HepG2 (cell line): ENCODE results near the gene PRKG1. TPM values are rescaled to one million over a fixed set of nuclear protein-coding genes. Genes with fewer than 3 reads are reported as not detected.
A peak's percentile ranks its signal among the peaks of the same experiment; 100 is the strongest.

Experiments
- GABPA ChIP-seq, 2 experiments: IDR thresholded peaks; 2 replicates each; pipeline ENCODE4 v1.6.1; 2011 to 2016; ENCODE audit warnings: low read depth in 2 of 2, low read length in 1 of 2, missing biosample characterization in 1 of 2, missing genetic modification characterization in 1 of 2
- NFE2L2 ChIP-seq: fragments of 150-350 bp; IDR thresholded peaks from 2 replicates; pipeline ENCODE4 v1.6.1; 2014; ENCODE audit warnings: low read length
- ONECUT2 ChIP-seq: sonication (generic); formaldehyde crosslinking; IDR thresholded peaks from 2 replicates; pipeline ENCODE4 v1.4.0; 2020; ENCODE audit warnings: missing genetic modification reagents
- RARA ChIP-seq: IDR thresholded peaks from 2 replicates; pipeline ENCODE4 v1.6.1; 2016; ENCODE audit warnings: missing genetic modification reagents, missing compliant biosample characterization
- ZFP1 ChIP-seq: IDR thresholded peaks from 2 replicates; pipeline ENCODE4 v1.6.1; 2016
- ZNF792 ChIP-seq: IDR thresholded peaks from 2 replicates; pipeline ENCODE4 v1.6.1; 2016
- ZSCAN30 ChIP-seq: sonication (generic); formaldehyde crosslinking; IDR thresholded peaks from 2 replicates; pipeline ENCODE4 v1.5.0; 2020; ENCODE audit warnings: mild to moderate bottlenecking, missing genetic modification reagents
- polyA plus RNA-seq, 8 experiments: library from polyadenylated mRNA; depleted of rRNA in 3 of 8; stranded (reverse) in 7 of 8; unstranded in 1 of 8; fragments of >200 nt; fragmentation: Illumina TruSeq in 4 of 8; extraction: Trizol in 4 of 8; gene quantifications; 2 replicates each; pipeline versions ENCODE4 v1.2.1 to v1.2.3, GENCODE V29; 2011 to 2016; ENCODE audit warnings: low read depth in 4 of 8, missing spikeins in 1 of 8, mixed read lengths in 1 of 8; ENCODE audit not compliant: insufficient read depth in 1 of 8
- total RNA-seq, 5 experiments: library from RNA; depleted of rRNA; stranded (reverse); fragments of >200 nt; fragmentation: Illumina TruSeq; extraction: Trizol; gene quantifications; 2 replicates each; pipeline ENCODE4 v1.2.3, GENCODE V29; 2016; ENCODE audit warnings: low read depth in 1 of 5
- TF ChIP-seq, protein P1 (sequence below): sonication (generic); formaldehyde crosslinking; IDR thresholded peaks from 2 replicates; pipeline ENCODE4 v1.4.0; 2020; ENCODE audit warnings: mild to moderate bottlenecking, missing genetic modification reagents
- TF ChIP-seq, protein P2 (sequence below): sonication (generic); formaldehyde crosslinking; IDR thresholded peaks from 2 replicates; pipeline ENCODE4 v1.5.0; 2020; ENCODE audit warnings: missing genetic modification reagents
- TF ChIP-seq, protein P3 (sequence below): sonication (generic); formaldehyde crosslinking; IDR thresholded peaks from 2 replicates; pipeline ENCODE4 v1.9.0; 2021; ENCODE audit warnings: missing genetic modification reagents, mild to moderate bottlenecking, borderline replicate concordance

The PRKG1 gene
- total and polyA plus RNA-seq, 2 of the 13 experiments (the other 11 are each of a cell fraction or from before 2014, with no cell fraction given), result 0.01 TPM; not detected in 1

DNA sequence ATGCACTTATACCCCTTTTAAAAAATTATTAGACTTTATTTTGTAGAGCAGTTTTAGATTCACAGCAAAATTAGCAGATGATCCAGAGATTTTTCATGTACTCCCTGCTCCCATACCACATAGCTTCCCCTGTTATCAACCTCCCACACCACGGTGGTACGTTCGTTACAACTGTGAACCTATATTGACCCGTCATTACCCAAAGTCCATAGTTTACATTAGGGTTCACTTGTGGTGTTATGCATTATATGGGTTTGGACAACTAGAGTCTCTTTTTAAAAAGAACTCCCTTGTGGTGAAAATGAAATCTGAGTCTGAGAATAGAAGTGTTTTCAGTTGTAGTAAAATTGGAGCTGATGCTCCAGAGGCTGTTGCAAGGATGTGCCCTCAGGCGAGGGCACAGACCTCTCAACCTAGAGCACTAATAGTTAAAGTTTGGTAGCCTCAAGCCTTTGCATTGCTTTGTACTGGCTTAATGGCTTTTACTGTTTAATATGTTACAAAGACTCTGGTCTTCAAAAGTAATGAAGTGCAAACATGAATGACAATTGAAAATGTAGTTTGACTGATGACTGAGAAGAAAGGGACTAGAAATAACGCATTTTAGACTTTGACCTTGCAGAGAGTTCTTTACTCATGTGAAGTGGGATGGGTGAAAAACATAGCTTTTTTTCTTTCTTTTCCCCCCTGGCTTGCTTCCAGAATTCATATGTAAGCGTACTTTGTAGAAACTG lies 655.7 kb downstream of the PRKG1 start (continued):
- TF ChIP-seq, protein P1, sequence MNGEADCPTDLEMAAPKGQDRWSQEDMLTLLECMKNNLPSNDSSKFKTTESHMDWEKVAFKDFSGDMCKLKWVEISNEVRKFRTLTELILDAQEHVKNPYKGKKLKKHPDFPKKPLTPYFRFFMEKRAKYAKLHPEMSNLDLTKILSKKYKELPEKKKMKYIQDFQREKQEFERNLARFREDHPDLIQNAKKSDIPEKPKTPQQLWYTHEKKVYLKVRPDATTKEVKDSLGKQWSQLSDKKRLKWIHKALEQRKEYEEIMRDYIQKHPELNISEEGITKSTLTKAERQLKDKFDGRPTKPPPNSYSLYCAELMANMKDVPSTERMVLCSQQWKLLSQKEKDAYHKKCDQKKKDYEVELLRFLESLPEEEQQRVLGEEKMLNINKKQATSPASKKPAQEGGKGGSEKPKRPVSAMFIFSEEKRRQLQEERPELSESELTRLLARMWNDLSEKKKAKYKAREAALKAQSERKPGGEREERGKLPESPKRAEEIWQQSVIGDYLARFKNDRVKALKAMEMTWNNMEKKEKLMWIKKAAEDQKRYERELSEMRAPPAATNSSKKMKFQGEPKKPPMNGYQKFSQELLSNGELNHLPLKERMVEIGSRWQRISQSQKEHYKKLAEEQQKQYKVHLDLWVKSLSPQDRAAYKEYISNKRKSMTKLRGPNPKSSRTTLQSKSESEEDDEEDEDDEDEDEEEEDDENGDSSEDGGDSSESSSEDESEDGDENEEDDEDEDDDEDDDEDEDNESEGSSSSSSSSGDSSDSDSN, result no peak
- no peak for TF ChIP-seq NFE2L2
- 0 out of 2 replicates have a peak, but pooled peaks have one; percentile 10 for TF ChIP-seq RARA (CRISPR knock-in tag)
- TF ChIP-seq ONECUT2, result no peak
- no peak for TF ChIP-seq ZNF792 (CRISPR knock-in tag)
- TF ChIP-seq, protein P2, sequence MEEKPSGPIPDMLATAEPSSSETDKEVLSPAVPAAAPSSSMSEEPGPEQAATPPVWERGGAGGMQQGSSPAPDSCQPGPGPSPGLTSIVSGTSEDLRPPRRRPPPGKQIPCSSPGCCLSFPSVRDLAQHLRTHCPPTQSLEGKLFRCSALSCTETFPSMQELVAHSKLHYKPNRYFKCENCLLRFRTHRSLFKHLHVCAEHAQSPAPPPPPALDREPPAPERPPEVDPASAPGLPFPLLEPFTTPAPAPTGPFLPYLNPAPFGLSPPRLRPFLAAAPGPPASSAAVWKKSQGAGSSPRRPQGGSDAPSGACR (CRISPR knock-in tag), result no peak
- TF ChIP-seq ZFP1 (CRISPR knock-in tag), result no peak
- TF ChIP-seq ZSCAN30 (CRISPR knock-in tag), result no peak
- TF ChIP-seq, protein P3, sequence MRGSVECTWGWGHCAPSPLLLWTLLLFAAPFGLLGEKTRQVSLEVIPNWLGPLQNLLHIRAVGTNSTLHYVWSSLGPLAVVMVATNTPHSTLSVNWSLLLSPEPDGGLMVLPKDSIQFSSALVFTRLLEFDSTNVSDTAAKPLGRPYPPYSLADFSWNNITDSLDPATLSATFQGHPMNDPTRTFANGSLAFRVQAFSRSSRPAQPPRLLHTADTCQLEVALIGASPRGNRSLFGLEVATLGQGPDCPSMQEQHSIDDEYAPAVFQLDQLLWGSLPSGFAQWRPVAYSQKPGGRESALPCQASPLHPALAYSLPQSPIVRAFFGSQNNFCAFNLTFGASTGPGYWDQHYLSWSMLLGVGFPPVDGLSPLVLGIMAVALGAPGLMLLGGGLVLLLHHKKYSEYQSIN (CRISPR knock-in tag), result no peak
- no peak for TF ChIP-seq GABPA (IDR thresholded peaks at IDR 0.05; ENCODE audit: low read depth, low read length)
- TF ChIP-seq GABPA (CRISPR knock-in tag; IDR thresholded peaks at IDR 0.05; ENCODE audit: low read depth), result no peak
- TF ChIP-seq, all 625 proteins: peak for 5
